ENCODE data around the gene NOL11.
"Not testable (repeated sequence)": the region's sequence is repeated elsewhere in the genome, so short reads cannot be mapped to it uniquely, and the experiment has no call there.

NOL11 gene

DNA sequence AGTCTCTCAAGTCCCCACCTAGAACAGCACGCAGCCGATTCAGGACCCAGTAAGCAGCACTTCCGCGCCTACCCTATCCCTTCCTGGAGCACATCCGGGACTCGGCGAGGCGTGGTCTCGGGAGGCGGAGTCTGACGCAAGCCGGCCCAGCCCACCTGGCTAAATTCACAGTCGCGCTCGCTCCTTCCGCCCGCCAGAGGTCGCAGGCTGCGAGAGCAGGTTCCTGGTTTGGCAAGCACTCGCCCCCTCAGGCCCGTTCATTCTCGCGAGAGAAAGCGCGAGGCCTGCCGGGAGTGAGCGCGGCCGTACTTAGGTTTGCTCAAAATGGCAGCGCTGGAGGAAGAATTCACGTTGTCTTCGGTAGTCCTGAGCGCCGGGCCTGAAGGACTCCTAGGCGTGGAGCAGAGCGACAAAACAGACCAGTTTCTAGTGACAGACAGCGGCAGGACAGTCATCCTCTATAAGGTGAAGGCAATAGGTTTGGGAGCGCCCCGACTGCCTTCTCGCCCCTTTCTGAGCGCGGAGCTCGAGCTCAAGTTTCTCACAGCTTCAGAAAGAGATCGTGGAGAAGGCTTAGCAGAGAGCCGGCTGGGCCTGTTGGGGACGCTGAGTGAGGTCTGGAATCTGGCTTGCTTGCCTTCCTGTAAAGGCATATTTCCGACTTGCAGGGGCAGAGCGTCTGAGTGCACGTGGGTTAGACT is at the start of gene NOL11:
Gene NOL11 (plus strand): TSS at position 313 of the 701 bp plus-strand sequence. CDS start 12 bp downstream, at position 325.
- peak; percentile 98 to 99 for DNase-seq (ENCODE audit: low read depth in 2 of 2)

GRCh38 chr17:67671493-67671892 is 46.2 kb upstream of the NOL11 start:
- no peak for DNase-seq (ENCODE audit: low read depth in 2 of 2)

- DNase-seq (ENCODE audit: low read depth in 2 of 2): no peak
These were observed 45.0 kb upstream of the NOL11 start for GRCh38 chr17:67672592-67673335.

DNA sequence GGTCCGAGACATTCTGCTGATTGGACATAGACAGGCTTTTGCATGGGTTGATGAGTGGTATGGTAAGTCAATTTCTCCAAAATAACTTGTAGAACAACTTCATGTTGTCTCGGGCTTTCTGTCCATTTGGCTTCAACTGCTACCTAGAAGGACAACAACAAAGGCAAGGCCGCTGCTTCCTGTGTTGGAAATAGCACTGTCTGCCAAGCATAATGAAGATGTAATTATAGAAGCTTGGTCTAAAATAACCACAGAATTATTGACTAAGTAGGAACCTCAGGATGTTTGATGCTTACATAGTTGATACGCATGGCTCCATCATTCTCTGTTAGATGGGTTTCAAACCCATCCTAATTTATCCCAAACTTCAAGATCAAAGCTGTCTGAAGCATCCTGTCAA is 42.3 kb upstream of the NOL11 start:
- no peak for DNase-seq (ENCODE audit: low read depth in 2 of 2)

- DNase-seq (ENCODE audit: low read depth in 2 of 2): no peak
These were observed 41.4 kb upstream of the NOL11 start for GRCh38 chr17:67676305-67676704.

DNA sequence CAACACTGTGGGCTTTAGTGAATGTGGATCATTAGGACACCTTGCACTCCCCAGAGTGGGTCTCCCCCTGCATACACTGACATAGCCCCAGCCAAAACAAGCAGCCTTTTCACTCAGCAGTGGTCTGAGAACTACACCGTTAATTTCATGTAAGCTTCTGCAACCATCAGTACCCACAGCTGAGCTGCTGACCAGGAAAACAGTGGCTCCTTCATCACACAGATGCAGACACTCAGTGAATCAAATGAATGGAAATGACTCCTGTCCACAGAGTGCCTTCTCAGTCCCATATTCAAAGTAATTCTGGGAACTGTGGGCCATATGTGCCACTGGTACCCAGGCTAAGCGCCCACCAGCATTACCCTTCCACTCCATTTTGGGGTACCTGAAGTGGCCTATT is 39.3 kb upstream of the NOL11 start:
- DNase-seq (ENCODE audit: low read depth in 2 of 2): no peak

DNA sequence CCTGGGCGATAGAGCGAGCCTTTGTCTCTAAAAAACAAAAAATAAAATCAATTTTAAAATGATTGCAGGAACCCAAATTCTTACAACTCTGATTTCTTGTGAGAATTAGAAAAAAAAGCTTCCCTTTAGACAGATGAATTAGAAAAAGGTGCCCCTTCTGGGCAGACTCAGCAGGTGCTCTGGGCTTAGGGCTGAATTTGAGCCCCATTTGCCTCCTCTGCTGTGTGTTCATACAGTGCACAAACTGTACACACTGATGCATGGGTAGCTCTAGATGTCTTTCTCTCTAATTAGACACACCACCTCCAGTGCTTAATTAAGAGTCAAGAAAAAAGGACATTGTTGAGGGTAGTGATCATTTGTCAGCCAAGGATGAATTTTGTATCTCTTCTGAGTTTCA is 38.5 kb upstream of the NOL11 start:
- DNase-seq (ENCODE audit: low read depth in 2 of 2): no peak

- no peak for DNase-seq (ENCODE audit: low read depth in 2 of 2)
These were observed 38.0 kb upstream of the NOL11 start for GRCh38 chr17:67679721-67680120.

GRCh38 chr17:67680445-67681224 is 37.1 kb upstream of the NOL11 start:
- DNase-seq (ENCODE audit: low read depth in 2 of 2): no peak

DNA sequence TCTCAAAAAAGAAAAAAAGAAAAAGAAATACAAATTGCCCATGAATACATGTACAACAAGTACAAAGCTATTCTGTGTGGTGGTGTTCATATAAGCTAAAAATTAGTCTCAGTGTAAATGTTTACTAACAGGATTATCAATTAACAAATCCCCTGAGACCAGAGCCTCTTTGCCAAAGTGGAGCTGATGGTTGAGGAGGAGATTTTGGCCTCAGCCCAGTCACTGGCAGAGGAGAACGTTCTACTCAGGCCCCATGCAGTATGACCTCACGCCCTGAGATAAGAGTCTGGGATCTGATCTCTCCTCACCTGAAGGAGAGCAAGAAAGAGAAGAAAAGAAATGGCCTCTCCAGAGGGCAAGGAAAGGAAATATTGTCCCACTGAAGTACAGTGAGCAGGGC is 35.5 kb upstream of the NOL11 start:
- no peak for DNase-seq (ENCODE audit: low read depth in 2 of 2)

- DNase-seq (ENCODE audit: low read depth in 2 of 2): no peak
These were observed 32.4 kb upstream of the NOL11 start for GRCh38 chr17:67685351-67685750.

GRCh38 chr17:67686241-67686640 is 31.5 kb upstream of the NOL11 start:
- DNase-seq (ENCODE audit: low read depth in 2 of 2): no peak

DNA sequence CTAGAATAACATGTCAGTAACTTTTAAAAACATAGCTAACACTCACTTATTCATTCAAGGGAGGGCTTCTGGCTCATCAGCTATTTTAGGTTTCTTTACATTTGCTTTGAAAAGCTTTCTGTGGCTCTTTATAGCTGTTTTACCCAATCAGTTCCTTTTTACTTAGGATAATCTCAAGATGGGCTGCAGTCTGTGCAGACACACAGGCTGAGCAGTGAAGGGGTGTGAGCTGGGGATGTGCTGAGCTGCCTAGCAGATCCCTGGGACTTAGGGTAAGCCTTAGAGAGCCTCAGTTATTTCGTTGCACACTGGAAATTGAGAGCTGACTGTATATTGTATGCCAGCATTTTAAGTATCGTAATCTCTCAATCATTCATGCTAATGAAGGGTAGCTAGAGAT is 30.2 kb upstream of the NOL11 start:
- no peak for DNase-seq (ENCODE audit: low read depth in 2 of 2)

- DNase-seq (ENCODE audit: low read depth in 2 of 2): peak in 1 of 2 donors; percentile 10
These were observed 28.1 kb upstream of the NOL11 start for GRCh38 chr17:67689534-67690177.

- no peak for DNase-seq (ENCODE audit: low read depth in 2 of 2)
These were observed 23.9 kb upstream of the NOL11 start for GRCh38 chr17:67693811-67694210.

DNA sequence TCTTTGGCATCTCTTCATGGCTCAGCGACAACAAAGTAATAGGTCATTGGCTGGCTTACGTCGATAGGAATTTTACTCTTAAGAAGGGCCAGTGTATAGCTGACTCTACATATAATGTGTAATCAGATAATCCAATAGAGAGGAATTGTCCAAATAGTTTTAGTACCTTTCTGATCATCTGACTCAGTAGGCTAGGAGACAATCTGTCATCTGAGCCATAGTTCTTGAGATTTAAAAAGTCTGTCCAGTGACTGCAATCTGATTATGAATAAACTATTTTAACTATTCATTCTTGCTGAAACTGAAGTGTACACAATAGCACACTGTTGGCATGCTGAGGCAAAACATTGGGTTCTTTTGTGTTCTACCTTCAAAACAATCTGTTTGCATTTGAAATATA is 21.4 kb upstream of the NOL11 start:
- no peak for DNase-seq (ENCODE audit: low read depth in 2 of 2)

DNA sequence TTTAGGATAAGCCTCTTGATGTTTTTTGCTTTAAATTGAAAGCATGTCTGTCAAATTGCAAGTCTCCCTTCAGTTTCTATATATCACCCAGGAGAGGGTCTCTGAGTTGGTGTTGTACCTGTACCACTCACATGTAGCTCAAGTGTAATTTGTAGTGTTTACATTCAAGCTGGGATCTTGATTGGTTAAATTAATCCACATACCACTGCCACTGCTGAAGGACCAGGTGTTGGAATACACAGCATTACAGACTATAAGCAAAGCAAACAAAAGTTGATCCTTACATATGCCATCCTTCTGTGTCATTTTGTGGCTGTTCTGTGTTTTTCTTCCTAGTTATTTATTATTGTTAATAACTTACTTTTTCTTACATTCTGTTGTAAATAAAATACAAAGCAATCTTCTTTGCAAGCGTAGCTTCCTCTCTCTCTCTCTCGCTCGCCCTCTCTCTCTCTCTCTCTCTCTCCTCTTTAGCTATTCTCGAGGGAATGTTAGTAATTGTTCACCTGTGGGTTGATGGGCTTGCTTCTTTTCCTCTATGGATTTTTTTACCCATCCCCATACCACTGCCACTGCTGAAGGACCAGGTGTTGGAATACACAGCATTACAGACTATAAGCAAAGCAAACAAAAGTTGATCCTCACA is 20.8 kb upstream of the NOL11 start:
- DNase-seq (ENCODE audit: low read depth in 2 of 2): no peak

DNA sequence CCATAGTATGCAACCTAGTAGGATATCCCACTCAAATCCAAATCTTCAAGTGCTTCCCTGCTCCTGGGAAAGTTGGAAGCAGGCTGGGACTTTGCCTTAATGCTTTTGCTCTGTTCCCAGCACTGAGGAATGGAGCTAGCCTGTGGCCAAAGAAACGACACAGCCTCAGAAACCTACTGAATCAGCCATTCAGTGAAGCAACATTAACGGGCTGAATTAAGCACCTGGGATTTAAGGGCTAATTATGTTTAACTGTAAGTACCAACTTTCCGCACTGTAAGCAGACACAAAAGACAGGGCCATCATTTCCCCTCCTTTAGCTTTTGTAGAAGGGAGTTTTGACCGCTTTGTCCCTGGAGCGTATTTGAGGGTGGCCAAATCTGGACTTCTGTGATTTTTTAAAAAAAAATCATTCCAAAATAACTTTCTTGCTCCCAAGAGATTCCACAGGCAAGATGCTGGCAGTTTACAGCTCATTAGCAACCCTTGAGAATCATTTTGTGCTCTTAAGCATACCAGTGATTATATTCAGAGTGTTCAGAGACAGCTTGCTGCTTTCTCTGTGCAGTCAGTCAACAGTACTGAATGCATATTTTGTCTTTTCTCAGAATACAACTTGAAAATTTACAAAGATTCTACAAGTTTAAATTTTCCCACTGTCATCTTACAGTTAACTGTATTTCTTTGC is 17.6 kb upstream of the NOL11 start:
- DNase-seq (ENCODE audit: low read depth in 2 of 2): no peak

DNA sequence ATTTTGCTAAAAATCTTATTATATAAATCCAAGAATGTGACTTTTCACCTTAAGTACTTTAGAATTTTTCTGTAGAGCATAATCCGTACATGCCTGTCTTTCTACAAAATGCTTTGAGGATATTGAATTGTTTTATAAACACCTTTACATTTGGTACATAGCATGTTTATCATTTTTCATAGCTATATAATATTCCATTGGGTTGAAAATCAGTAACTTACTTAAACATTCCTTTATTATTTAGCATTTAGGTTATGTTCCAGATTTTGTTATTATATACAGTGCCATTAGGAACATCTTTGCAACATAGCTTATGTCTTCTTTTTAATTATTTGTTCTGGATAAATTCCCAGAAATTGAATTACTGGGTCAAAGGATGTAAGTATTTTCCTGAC is 17.0 kb upstream of the NOL11 start:
- DNase-seq (ENCODE audit: low read depth in 2 of 2): no peak

GRCh38 chr17:67702861-67703260 is 14.9 kb upstream of the NOL11 start:
- not testable (repeated sequence) for DNase-seq (ENCODE audit: low read depth in 2 of 2)

DNA sequence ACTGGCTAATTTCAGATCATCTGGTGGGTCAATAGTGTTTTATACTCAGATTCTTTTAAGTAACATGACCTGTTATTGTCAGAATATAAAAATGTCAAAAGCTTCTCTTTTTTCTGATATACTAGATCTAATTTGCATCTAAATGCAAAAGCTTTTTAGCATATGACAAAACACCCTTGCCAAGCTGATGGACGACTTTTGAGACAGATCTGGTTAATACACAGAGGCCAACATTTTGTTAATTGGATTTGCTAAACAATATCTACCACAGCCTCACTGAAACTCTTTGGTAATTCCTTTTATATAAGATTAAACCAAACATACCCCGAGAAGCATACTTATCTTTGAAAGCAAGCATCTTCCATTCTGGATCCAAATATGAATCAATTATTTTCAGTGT is 10.3 kb upstream of the NOL11 start:
- DNase-seq (ENCODE audit: low read depth in 2 of 2): no peak

Data from stimulated activated CD8-positive, alpha-beta memory T cell treated with anti-CD3 and anti-CD28 coated beads, Interleukin-7, amount 100 ng/mL, for 4 hours (primary cell).